SU-DHL-6 (cell line): Measurements from ENCODE around the gene NHSL2.

Experiments used
- H2AFZ ChIP-seq: fragments of 200-600 bp; sonication (generic); 2 replicates; pipeline ENCODE4 v1.6.1; 2014; ENCODE audit warnings: low read depth, mild to moderate bottlenecking, moderate library complexity, mixed read lengths, antibody characterized with exemption, low read length; ENCODE audit not compliant: severe bottlenecking
- H3F3A ChIP-seq: fragments of 200-600 bp; shearing (Covaris generic); 2 replicates; pipeline ENCODE4 v1.6.0; 2016; ENCODE audit warnings: antibody characterized with exemption, mild to moderate bottlenecking; ENCODE audit not compliant: insufficient read depth
- H3K27ac ChIP-seq: fragments of 200-600 bp; sonication (generic); 2 replicates; pipeline ENCODE4 v1.5.1; 2016; ENCODE audit warnings: low read depth, mild to moderate bottlenecking, low read length, moderate library complexity, mixed read lengths
- H3K27me3 ChIP-seq: fragments of 200-600 bp; sonication (generic), shearing (Covaris generic); 2 replicates; pipeline ENCODE4 v1.6.0; 2014; ENCODE audit warnings: mild to moderate bottlenecking, low read length
- H3K36me3 ChIP-seq: fragments of 200-600 bp; sonication (generic); 2 replicates; pipeline ENCODE4 v1.6.1; 2014; ENCODE audit warnings: mild to moderate bottlenecking, low read length, mixed read lengths
- H3K4me2 ChIP-seq: fragments of 300-600, 200-600 bp; shearing (Covaris generic), sonication (generic); 2 replicates; pipeline ENCODE4 v1.6.0; 2014; ENCODE audit warnings: low read length, low read depth, mild to moderate bottlenecking; ENCODE audit not compliant: poor library complexity, severe bottlenecking
- H3K4me3 ChIP-seq: fragments of 200-600 bp; sonication (generic); 2 replicates; pipeline ENCODE4 v1.5.1; 2014; ENCODE audit warnings: antibody characterized with exemption, low read length, mild to moderate bottlenecking, mixed read lengths; ENCODE audit not compliant: insufficient read depth, poor library complexity, severe bottlenecking
- H3K79me2 ChIP-seq: fragments of 200-600 bp; sonication (generic); 2 replicates; pipeline ENCODE4 v1.6.1; 2014; ENCODE audit warnings: mild to moderate bottlenecking, low read length, moderate library complexity; ENCODE audit not compliant: insufficient read depth
- H3K9ac ChIP-seq: fragments of 200-600 bp; sonication (generic); 2 replicates; pipeline ENCODE4 v1.7.0; 2014; ENCODE audit warnings: mild to moderate bottlenecking, low read length
- H3K9me2 ChIP-seq: fragments of 200-600 bp; sonication (generic); replicated peaks from 2 replicates; pipeline ENCODE4 v1.6.1; 2014; ENCODE audit warnings: low read length; ENCODE audit not compliant: insufficient read depth
- H3K9me3 ChIP-seq: fragments of 200-600 bp; sonication (generic); 2 replicates; pipeline ENCODE4 v1.6.1; 2014; ENCODE audit warnings: low read length, mixed read lengths; ENCODE audit not compliant: insufficient read depth
- H4K20me1 ChIP-seq: fragments of 200-600 bp; sonication (generic); 2 replicates; pipeline ENCODE4 v1.6.1; 2014; ENCODE audit warnings: low read depth, mild to moderate bottlenecking, antibody characterized with exemption, low read length, moderate library complexity, mixed read lengths
- CTCF ChIP-seq: fragments of 200-600 bp; sonication (generic); IDR thresholded peaks from one replicate; pipeline ENCODE4 v1.5.1; 2017; ENCODE audit warnings: antibody characterized with exemption, mild to moderate bottlenecking, low read length, moderate library complexity; ENCODE audit not compliant: insufficient read depth, poor library complexity, severe bottlenecking
- EZH2phosphoT487 ChIP-seq: fragments of 200-600 bp; sonication (generic), shearing (Covaris generic); conservative IDR thresholded peaks from 2 replicates; pipeline ENCODE4 v1.6.1; 2018; ENCODE audit warnings: mild to moderate bottlenecking, antibody characterized with exemption, low read length, moderate library complexity, mixed read lengths

The NHSL2 gene

DNA sequence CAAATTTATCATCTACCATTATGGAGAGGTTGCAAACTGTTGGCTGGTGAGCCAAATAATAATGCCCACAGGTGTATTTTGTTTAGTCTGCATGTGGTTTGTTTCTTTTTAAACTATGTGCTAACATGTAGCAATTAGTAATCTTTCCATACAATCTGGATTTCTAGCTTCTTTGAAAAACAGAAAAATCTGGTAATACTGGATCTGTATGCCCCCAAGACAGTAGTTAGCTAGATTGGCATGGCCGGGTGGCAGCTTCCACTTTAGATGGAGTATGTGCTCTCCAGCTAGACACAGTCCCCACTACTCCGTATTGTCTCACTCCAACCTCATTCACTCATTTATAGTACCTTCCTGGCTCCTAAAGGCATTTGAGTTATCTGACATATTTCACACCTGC lies 91.3 kb downstream of the NHSL2 start:
- Histone ChIP-seq H3K9ac (no peak overlapping the region), H3K4me2 (no peak overlapping the region), H3K36me3 (no peaks in the 10 kb centered on the region), H3K79me2 (no peaks in the 10 kb centered on the region), H3K9me3 (no peaks in the 10 kb centered on the region), H3K27ac (no peak overlapping the region), H3K4me3 (no peak overlapping the region), H3K27me3 (no peaks in the 10 kb centered on the region), H3K9me2 (no peaks in the 10 kb centered on the region), H4K20me1 (no peaks in the 10 kb centered on the region), H2AFZ (no peak overlapping the region), H3F3A (no peaks in the 10 kb centered on the region)
- TF ChIP-seq CTCF = no peak
- TF ChIP-seq EZH2phosphoT487 = no peak

DNA sequence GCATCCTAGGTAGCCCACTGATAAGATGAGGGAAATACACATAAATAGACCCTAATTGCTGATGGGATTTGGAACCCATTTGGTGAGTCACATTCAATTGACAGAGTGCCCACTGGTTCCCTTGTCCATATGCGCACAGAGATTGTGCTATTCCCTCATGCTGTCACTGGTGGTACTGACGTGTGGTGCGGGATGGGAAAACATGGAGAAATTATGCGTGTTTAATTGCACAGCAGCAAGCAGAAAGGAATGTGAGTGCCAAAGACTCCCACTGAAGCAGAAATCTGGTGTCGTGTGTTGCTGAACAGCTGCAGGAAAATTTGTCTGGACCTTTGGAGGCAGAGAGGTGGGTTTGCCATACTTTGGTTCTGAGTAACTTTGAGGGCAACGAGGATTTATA lies 92.2 kb downstream of the NHSL2 start:
- TF ChIP-seq EZH2phosphoT487 (no peak), CTCF (no peak)
- Histone ChIP-seq H3K27me3 (no peaks in the 10 kb centered on the region), H3K4me3 (no peak overlapping the region)

GRCh38 chrX:72003811-72004750 lies 93.4 kb downstream of the NHSL2 start:
- H3K9me2 ChIP-seq = no peaks in the 10 kb centered on the region
- no peak overlapping the region for H3K9ac ChIP-seq
- H3F3A ChIP-seq = no peaks in the 10 kb centered on the region
- no peak overlapping the region for H2AFZ ChIP-seq
- no peak overlapping the region for H3K4me2 ChIP-seq
- no peaks in the 10 kb centered on the region for H3K79me2 ChIP-seq
- H3K4me3 ChIP-seq = no peak overlapping the region
- H3K27me3 ChIP-seq = no peaks in the 10 kb centered on the region
- H3K9me3 ChIP-seq = no peaks in the 10 kb centered on the region
- no peaks in the 10 kb centered on the region for H3K36me3 ChIP-seq
- no peaks in the 10 kb centered on the region for H4K20me1 ChIP-seq
- TF ChIP-seq CTCF (no peak), EZH2phosphoT487 (no peak)
- H3K27ac ChIP-seq = no peak overlapping the region

More for the DNA sequence above, 92.2 kb downstream of the NHSL2 start:
- no peaks in the 10 kb centered on the region for H4K20me1 ChIP-seq
- no peaks in the 10 kb centered on the region for H3K79me2 ChIP-seq
- H3K36me3 ChIP-seq = no peaks in the 10 kb centered on the region
- H2AFZ ChIP-seq = no peak overlapping the region
- H3K9me2 ChIP-seq = no peaks in the 10 kb centered on the region
- no peak overlapping the region for H3K9ac ChIP-seq
- H3K9me3 ChIP-seq = no peaks in the 10 kb centered on the region
- no peaks in the 10 kb centered on the region for H3F3A ChIP-seq
- H3K27ac ChIP-seq = no peak overlapping the region
- no peak overlapping the region for H3K4me2 ChIP-seq
